HL-60 (cell line): ENCODE measurements around the gene VTI1A.

Experiments
- DNase-seq, 2 experiments: peaks; one replicate each; pipeline ENCODE4 v3.0.0-alpha.2; 2010 to 2020; ENCODE audit warnings: low read depth in 1 of 2, low spot score in 1 of 2
- H3K27ac ChIP-seq: fragments of 250-450 bp; sonication (Bioruptor Pico); replicated peaks from 2 replicates; pipeline ENCODE4 v1.5.1; 2020; ENCODE audit warnings: mild to moderate bottlenecking, moderate library complexity
- H3K27me3 ChIP-seq: fragments of 250-450 bp; sonication (Bioruptor Pico); 2 replicates; pipeline ENCODE4 v1.5.1; 2021; ENCODE audit warnings: mild to moderate bottlenecking, moderate library complexity; ENCODE audit not compliant: insufficient read depth, poor library complexity, severe bottlenecking
- H3K4me3 ChIP-seq: replicated peaks from 2 replicates; pipeline ENCODE4 v1.5.1; 2011; ENCODE audit warnings: mild to moderate bottlenecking, control low read depth, low read length; ENCODE audit not compliant: insufficient read depth
- GABPA ChIP-seq: IDR thresholded peaks from 2 replicates; pipeline ENCODE4 v1.6.1; 2012; ENCODE audit warnings: low read depth
- POLR2AphosphoS5 ChIP-seq: IDR thresholded peaks from 2 replicates; pipeline ENCODE4 v1.6.1; 2012; ENCODE audit warnings: low read depth
- SPI1 ChIP-seq: IDR thresholded peaks from 2 replicates; pipeline ENCODE4 v1.6.1; 2012; ENCODE audit warnings: low read depth, mild to moderate bottlenecking, borderline replicate concordance
- TF ChIP-seq, protein P1 (sequence below): IDR thresholded peaks from one replicate; pipeline ENCODE4 v1.5.1; 2011; ENCODE audit warnings: low read length, control low read depth, inconsistent platforms; ENCODE audit not compliant: insufficient read depth
- TF ChIP-seq, protein P2 (sequence below): IDR thresholded peaks from 2 replicates; pipeline ENCODE4 v1.6.1; 2012; ENCODE audit warnings: low read depth; ENCODE audit not compliant: insufficient replicate concordance

VTI1A gene

DNA sequence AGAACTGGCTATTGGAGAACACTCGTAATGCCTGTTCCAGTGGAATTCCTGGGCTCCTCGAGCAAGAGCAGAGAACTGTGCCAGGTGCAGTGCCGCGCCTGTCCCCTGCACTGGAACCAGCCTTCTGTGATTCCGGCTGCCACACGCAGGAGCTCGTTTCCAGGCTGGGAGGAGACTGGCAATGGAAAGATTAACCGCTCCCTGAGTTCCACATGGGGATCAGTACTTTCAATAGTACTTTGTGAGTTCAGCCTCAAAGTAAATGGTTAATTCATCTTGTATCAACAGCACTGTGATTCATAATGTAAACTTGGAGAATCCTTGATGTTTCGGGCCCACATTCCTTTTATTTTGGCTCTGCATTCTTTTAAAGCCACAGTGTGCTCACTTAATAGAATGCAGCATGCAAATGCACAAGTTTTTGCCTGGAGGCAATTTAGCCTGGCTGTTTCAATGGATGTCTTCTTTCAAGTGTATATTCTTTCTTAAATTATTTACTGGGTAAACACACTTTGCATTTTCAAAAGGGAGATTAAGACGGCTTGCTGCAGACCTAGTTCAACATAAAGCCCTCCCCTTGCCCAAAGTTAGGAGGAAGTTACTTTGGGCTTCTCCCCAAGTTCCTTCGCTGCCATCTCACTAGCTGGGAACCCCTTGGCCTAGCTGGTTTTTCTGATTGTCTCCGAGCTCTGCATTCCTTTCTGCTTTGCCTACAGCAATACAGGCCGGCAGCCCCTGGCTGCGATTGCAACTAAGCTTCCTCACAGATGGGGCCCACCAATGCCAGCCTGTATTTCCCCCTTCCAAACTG is 364.9 kb downstream of the VTI1A start:
- Histone ChIP-seq H3K27me3 (no peaks in the 10 kb centered on the region), H3K27ac (no peak overlapping the region), H3K4me3 (no peak overlapping the region)
- TF ChIP-seq GABPA: no peak
- TF ChIP-seq, protein P1, sequence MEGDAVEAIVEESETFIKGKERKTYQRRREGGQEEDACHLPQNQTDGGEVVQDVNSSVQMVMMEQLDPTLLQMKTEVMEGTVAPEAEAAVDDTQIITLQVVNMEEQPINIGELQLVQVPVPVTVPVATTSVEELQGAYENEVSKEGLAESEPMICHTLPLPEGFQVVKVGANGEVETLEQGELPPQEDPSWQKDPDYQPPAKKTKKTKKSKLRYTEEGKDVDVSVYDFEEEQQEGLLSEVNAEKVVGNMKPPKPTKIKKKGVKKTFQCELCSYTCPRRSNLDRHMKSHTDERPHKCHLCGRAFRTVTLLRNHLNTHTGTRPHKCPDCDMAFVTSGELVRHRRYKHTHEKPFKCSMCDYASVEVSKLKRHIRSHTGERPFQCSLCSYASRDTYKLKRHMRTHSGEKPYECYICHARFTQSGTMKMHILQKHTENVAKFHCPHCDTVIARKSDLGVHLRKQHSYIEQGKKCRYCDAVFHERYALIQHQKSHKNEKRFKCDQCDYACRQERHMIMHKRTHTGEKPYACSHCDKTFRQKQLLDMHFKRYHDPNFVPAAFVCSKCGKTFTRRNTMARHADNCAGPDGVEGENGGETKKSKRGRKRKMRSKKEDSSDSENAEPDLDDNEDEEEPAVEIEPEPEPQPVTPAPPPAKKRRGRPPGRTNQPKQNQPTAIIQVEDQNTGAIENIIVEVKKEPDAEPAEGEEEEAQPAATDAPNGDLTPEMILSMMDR: no peak
- TF ChIP-seq, protein P2, sequence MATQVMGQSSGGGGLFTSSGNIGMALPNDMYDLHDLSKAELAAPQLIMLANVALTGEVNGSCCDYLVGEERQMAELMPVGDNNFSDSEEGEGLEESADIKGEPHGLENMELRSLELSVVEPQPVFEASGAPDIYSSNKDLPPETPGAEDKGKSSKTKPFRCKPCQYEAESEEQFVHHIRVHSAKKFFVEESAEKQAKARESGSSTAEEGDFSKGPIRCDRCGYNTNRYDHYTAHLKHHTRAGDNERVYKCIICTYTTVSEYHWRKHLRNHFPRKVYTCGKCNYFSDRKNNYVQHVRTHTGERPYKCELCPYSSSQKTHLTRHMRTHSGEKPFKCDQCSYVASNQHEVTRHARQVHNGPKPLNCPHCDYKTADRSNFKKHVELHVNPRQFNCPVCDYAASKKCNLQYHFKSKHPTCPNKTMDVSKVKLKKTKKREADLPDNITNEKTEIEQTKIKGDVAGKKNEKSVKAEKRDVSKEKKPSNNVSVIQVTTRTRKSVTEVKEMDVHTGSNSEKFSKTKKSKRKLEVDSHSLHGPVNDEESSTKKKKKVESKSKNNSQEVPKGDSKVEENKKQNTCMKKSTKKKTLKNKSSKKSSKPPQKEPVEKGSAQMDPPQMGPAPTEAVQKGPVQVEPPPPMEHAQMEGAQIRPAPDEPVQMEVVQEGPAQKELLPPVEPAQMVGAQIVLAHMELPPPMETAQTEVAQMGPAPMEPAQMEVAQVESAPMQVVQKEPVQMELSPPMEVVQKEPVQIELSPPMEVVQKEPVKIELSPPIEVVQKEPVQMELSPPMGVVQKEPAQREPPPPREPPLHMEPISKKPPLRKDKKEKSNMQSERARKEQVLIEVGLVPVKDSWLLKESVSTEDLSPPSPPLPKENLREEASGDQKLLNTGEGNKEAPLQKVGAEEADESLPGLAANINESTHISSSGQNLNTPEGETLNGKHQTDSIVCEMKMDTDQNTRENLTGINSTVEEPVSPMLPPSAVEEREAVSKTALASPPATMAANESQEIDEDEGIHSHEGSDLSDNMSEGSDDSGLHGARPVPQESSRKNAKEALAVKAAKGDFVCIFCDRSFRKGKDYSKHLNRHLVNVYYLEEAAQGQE: no peak
- no peak for TF ChIP-seq SPI1
- TF ChIP-seq POLR2AphosphoS5: no peak
- no peak for DNase-seq

DNA sequence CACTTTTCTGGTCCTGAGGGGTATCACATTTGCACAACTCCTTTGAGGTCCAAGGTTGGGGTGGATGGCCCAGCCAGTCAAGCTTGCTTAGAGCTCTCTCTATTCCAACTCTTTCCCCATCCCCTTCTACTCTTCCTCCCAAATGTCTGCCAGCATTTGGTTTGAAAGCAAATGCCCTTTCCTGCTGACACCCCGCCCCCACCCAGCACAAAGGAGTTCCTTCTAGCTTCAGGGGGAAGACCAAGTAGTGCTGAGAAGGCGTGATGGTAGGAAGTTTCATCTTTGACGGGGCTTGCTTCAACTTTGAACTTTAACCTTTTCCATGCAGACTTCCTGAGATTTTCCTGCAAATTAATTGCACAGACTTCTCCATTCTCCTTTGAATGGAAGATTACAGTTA is 365.6 kb downstream of the VTI1A start:
- TF ChIP-seq POLR2AphosphoS5 (no peak), SPI1 (no peak), GABPA (no peak)
- TF ChIP-seq, protein P1: no peak
- TF ChIP-seq, protein P2: no peak
- Histone ChIP-seq H3K27ac (no peak overlapping the region), H3K27me3 (no peaks in the 10 kb centered on the region), H3K4me3 (no peak overlapping the region)
- DNase-seq: no peak

DNA sequence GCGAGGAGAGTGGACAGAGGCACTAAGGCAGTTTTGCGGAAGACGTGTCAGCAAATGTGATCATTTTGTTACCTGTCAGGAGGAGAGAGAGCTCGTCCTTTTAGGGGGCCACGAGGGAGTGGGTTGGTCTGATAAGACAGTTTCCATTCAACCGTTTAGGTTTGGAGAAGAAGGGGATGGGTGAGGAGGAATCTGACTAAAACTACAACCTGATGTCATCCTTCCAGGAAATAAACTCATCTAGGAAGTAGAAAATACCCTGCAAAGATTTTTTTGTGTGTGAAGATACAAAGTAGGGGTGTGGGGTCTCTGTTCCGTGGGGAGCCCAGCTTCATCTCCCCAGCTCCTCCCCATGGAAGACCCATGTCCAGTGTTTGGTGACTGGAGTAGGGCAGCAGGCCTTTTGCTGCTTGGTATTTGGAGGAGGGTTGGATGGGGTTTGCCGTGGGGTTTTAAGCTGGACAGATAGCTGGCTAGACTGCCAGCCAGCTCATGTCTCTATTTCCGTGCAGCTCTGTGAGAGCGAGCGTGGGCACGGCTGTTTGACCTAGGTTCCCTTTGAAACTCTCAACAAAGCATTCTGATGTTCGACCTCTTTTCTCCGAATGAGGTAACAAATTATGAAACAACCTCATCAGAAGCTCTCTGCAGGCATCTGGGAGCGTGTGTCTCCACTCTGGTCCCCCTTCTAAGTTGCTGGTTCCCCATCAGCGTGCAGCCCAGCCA is 367.0 kb downstream of the VTI1A start:
- TF ChIP-seq, protein P1: no peak
- TF ChIP-seq SPI1 (no peak), GABPA (no peak), POLR2AphosphoS5 (no peak)
- TF ChIP-seq, protein P2: no peak
- Histone ChIP-seq H3K27me3 (no peaks in the 10 kb centered on the region), H3K27ac (no peak overlapping the region), H3K4me3 (no peak overlapping the region)
- no peak for DNase-seq
